Peyer's patch (tissue), 4 donors: Measurements from ENCODE around the gene CNTNAP2. TPM values are rescaled to one million over a fixed set of nuclear protein-coding genes. Genes with fewer than 3 reads are reported as not detected.

ENCODE experiments used
- DNase-seq, 3 donors: peaks; one replicate each; pipeline ENCODE4 v3.0.0-alpha.2; 2017 to 2019
- H3K27ac ChIP-seq, 4 donors: fragments of 200-600 bp; sonication (generic); one replicate each; pipeline ENCODE4 v1.5.1; 2016 to 2019
- H3K27me3 ChIP-seq, 2 donors: fragments of 200-600 bp; sonication (generic); one replicate each; pipeline ENCODE4 v1.5.1; 2019
- H3K36me3 ChIP-seq, 3 donors: fragments of 200-600 bp; sonication (generic); one replicate each; pipeline ENCODE4 v1.5.1; 2016 to 2019
- H3K4me1 ChIP-seq, 4 donors: fragments of 200-600 bp; sonication (generic); one replicate each; pipeline ENCODE4 v1.5.1; 2016 to 2019
- H3K4me3 ChIP-seq, 4 donors: fragments of 200-600 bp; sonication (generic); 1 replicate in 3 of 4; 2 replicates in 1 of 4; pipeline ENCODE4 v1.5.1; 2016 to 2019; ENCODE audit warnings: mild to moderate bottlenecking in 1 of 4
- H3K9me3 ChIP-seq, 4 donors: fragments of 200-600 bp; sonication (generic); one replicate each; pipeline ENCODE4 v1.5.1; 2016 to 2019; ENCODE audit warnings: mild to moderate bottlenecking in 1 of 4
- POLR2A ChIP-seq, 2 donors: fragments of 450-650 bp; IDR thresholded peaks; one replicate each; pipeline ENCODE4 v1.5.1; 2017; ENCODE audit warnings: antibody characterized with exemption in 2 of 2, mild to moderate bottlenecking in 2 of 2, moderate library complexity in 2 of 2
- total RNA-seq, 4 donors: library from RNA; depleted of rRNA; stranded (reverse); fragments of >200 nt; gene quantifications; one replicate each; pipeline ENCODE4 v1.1.0, GENCODE V29; 2016
- TF ChIP-seq, protein P1 (sequence below), 6 experiments: fragments of 450-650 bp in 4 of 6; fragments of 200-600 bp in 2 of 6; sonication (generic) in 1 of 6; IDR thresholded peaks; one replicate each; pipeline ENCODE4 v1.5.1; 2017 to 2019; ENCODE audit warnings: antibody characterized with exemption in 6 of 6, mild to moderate bottlenecking in 3 of 6, moderate library complexity in 1 of 6

CNTNAP2 gene
- total RNA-seq, 4 donors from 2014 or later = 1.5 to 4.9 (median 3.6) TPM

DNA sequence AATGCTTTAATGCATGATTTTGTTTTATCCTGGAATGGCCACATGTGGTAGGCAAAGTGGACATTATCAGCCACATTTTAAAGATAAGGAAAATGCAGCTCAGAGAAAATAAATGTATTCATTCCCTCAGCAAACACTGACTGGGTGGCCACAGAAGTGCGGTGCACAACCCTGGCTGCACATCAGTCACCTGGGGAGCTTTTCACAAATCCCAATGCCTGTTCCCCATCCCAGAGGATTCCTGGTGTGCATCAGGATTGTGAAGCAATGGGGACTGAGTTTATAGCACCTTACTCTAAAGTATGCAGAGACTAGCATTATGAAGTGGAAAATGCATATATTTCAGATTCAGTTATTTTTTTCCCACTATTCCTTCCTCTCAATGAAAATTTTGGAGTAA lies 2280.5 kb downstream of the CNTNAP2 start:
- no peak for DNase-seq
- H3K4me1 ChIP-seq = no peaks in the 10 kb centered on the region
- no peaks in the 10 kb centered on the region for H3K27me3 ChIP-seq
- H3K27ac ChIP-seq = no peak overlapping the region
- no peaks in the 10 kb centered on the region for H3K36me3 ChIP-seq
- H3K9me3 ChIP-seq = no peaks in the 10 kb centered on the region
- TF ChIP-seq, protein P1, sequence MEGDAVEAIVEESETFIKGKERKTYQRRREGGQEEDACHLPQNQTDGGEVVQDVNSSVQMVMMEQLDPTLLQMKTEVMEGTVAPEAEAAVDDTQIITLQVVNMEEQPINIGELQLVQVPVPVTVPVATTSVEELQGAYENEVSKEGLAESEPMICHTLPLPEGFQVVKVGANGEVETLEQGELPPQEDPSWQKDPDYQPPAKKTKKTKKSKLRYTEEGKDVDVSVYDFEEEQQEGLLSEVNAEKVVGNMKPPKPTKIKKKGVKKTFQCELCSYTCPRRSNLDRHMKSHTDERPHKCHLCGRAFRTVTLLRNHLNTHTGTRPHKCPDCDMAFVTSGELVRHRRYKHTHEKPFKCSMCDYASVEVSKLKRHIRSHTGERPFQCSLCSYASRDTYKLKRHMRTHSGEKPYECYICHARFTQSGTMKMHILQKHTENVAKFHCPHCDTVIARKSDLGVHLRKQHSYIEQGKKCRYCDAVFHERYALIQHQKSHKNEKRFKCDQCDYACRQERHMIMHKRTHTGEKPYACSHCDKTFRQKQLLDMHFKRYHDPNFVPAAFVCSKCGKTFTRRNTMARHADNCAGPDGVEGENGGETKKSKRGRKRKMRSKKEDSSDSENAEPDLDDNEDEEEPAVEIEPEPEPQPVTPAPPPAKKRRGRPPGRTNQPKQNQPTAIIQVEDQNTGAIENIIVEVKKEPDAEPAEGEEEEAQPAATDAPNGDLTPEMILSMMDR (IDR thresholded peaks at IDR 0.05) = no peak
- no peak for TF ChIP-seq POLR2A (IDR thresholded peaks at IDR 0.05)
- H3K4me3 ChIP-seq = no peak overlapping the region

DNA sequence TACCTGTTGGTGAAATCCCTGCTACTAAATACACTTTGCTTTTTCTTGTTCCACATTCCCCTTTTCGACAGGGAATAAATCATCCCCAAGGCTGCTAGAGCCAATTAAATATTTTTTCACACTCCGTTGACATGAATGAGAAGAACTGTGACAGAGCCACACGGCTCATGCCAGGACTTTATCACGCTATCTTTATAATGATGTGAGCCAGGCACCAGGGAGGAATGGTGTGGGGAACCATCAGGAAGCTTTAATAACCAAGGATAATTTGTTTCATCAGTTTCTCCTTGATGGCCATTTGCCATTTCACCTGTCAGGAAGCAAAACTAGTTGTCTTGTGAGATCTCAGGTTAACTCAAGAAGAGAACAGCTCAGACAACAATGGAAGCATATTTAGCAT lies 2280.9 kb downstream of the CNTNAP2 start:
- Histone ChIP-seq H3K27ac (no peak overlapping the region), H3K9me3 (no peaks in the 10 kb centered on the region), H3K27me3 (no peaks in the 10 kb centered on the region), H3K36me3 (no peaks in the 10 kb centered on the region), H3K4me3 (no peak overlapping the region), H3K4me1 (no peaks in the 10 kb centered on the region)
- TF ChIP-seq POLR2A (IDR thresholded peaks at IDR 0.05) = no peak
- TF ChIP-seq, protein P1 (IDR thresholded peaks at IDR 0.05) = no peak
- no peak for DNase-seq

DNA sequence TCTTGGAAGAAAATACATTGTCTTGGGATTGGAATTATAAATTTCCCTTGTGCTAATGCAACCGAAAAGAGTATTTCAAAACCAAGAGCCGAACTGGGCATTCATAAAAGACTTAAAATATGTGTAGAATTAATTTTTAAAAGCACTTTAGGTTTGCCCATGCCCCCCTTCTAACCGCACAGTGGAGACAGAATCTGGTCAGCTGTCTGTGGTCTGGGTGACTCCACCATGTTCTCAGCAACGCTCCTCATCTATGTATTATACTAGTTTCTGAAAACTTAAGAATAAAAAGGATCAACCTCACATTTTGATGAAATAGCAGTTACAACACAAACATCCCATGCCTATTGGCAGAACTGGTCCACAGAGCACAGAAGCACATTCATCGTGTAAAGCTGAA lies 2281.4 kb downstream of the CNTNAP2 start:
- Histone ChIP-seq H3K9me3 (no peaks in the 10 kb centered on the region), H3K36me3 (no peaks in the 10 kb centered on the region), H3K27ac (no peak overlapping the region), H3K4me3 (no peak overlapping the region), H3K27me3 (no peaks in the 10 kb centered on the region), H3K4me1 (no peaks in the 10 kb centered on the region)
- DNase-seq = no peak
- TF ChIP-seq, protein P1 (IDR thresholded peaks at IDR 0.05) = no peak
- TF ChIP-seq POLR2A (IDR thresholded peaks at IDR 0.05) = no peak

DNA sequence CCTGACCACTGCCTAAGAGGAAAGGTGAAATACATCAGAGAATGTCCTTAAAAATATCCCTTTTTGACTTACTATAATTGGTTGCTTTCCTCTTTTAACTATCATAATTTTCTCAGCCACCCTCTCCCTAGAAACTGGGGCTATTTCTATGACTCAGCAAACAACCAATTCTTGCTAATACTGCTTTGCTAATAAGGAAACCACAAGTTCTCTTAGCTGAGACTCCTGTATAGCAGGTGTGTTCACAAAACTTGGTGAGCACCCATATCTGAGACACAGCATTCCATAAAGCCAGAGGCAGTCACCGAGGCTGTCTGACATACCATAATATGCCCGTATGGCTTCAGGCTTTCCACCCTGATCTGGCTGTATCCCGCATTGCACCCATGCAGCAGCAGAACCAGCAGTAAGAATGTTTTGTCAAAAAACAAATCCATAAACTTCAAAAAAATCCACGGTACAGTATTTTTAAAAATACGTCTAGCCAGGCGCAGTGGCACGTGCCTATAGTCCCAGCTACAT lies 2282.3 kb downstream of the CNTNAP2 start:
- Histone ChIP-seq H3K9me3 (no peaks in the 10 kb centered on the region), H3K4me3 (no peak overlapping the region), H3K4me1 (no peaks in the 10 kb centered on the region), H3K27me3 (no peaks in the 10 kb centered on the region), H3K36me3 (no peaks in the 10 kb centered on the region), H3K27ac (no peak overlapping the region)
- TF ChIP-seq, protein P1 (IDR thresholded peaks at IDR 0.05) = no peak
- no peak for TF ChIP-seq POLR2A (IDR thresholded peaks at IDR 0.05)
- no peak for DNase-seq

DNA sequence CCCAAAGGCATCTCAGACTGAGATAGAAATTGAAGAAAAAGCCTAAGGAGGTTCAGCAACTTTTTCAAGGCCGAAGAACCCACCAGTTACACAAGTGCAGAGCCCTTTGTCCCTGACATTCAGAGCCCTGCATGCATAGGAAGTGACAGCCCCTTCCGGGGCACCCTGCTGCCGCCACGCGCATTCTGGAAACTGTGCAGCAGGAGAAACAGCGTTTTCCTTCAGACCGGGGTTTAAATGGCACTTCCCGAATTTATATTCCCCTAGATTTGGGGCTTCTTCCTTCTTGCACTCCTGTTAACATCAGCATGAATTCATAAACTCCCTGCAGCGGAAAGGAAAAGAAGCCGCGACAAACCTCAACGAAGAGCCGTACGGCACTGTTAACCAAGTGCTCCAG lies 2283.5 kb downstream of the CNTNAP2 start:
- Histone ChIP-seq H3K27ac (no peak overlapping the region), H3K27me3 (no peaks in the 10 kb centered on the region), H3K4me3 (no peak overlapping the region), H3K9me3 (no peaks in the 10 kb centered on the region), H3K4me1 (no peaks in the 10 kb centered on the region), H3K36me3 (no peaks in the 10 kb centered on the region)
- TF ChIP-seq, protein P1 (IDR thresholded peaks at IDR 0.05) = no peak
- no peak for TF ChIP-seq POLR2A (IDR thresholded peaks at IDR 0.05)
- no peak for DNase-seq

DNA sequence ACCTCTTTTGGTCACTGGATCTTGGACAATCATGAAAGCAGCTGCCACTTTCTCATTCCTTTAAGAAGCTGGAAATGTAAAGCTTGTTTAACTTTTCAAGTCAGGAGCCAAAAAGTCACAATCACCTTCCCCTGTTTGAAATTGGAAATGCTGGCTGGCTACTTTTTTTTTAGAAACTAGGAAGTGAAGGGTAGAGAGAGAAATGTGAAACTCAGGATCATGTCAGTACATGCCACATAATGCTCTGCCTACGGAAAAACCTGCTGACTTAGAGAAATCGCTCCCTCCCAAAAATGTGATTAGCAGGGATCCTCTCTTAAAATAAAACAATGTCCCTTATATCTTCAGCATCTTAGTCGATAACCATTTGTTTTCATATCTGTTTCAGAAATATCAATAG lies 2285.6 kb downstream of the CNTNAP2 start:
- TF ChIP-seq, protein P1 (IDR thresholded peaks at IDR 0.05) = no peak
- TF ChIP-seq POLR2A (IDR thresholded peaks at IDR 0.05) = no peak
- Histone ChIP-seq H3K27me3 (no peaks in the 10 kb centered on the region), H3K4me3 (no peak overlapping the region), H3K4me1 (no peaks in the 10 kb centered on the region), H3K9me3 (no peaks in the 10 kb centered on the region), H3K27ac (no peak overlapping the region), H3K36me3 (no peaks in the 10 kb centered on the region)
- no peak for DNase-seq
